B cell (primary cell): Measurements from ENCODE around the gene ADAMTS2.

ENCODE experiments used
- EZH2 ChIP-seq: IDR thresholded peaks from 2 replicates; pipeline ENCODE4 v1.6.1; 2012; ENCODE audit warnings: borderline replicate concordance, low read depth, mild to moderate bottlenecking, moderate library complexity, low read length; ENCODE audit not compliant: insufficient read depth, poor library complexity, severe bottlenecking
- TF ChIP-seq, protein P1 (sequence below): fragments of 200-600 bp; IDR thresholded peaks from one replicate; pipeline ENCODE4 v1.8.0; 2022; ENCODE audit warnings: antibody characterized with exemption, mild to moderate bottlenecking

DNA sequence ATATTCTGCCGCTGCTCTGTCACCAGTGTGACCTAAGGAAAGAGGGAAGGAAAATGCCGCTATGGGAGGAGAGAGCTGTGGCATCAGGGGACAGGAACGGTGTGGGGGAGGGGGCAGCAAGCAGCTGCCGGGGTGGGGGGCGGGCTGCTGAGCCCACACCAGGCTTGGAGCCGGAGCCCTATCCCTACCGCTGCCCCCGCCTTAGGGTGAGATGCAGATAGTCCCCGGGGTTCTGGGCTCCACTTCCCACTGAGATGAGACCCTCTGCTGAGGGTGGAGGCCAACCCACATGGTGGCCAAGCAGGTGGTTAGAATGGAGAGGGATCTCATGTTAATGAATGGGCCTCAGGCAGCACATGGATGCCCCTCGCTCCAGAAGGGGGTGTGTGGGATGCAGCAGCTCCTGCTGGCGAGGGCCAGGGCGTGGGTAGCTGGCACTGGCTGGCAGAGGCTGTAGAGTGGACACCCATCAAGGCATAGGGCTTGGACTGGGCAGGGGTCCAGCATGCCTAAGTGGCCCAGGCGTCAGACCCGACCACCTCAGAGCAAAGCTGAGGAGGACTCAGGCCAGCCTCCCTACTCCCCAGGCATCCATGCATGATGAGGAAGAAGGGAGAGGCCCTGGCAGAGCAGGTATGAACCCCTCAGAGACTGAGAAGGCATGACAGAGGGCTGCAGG, 153.6 kb downstream of the ADAMTS2 start:
- TF ChIP-seq, protein P1, sequence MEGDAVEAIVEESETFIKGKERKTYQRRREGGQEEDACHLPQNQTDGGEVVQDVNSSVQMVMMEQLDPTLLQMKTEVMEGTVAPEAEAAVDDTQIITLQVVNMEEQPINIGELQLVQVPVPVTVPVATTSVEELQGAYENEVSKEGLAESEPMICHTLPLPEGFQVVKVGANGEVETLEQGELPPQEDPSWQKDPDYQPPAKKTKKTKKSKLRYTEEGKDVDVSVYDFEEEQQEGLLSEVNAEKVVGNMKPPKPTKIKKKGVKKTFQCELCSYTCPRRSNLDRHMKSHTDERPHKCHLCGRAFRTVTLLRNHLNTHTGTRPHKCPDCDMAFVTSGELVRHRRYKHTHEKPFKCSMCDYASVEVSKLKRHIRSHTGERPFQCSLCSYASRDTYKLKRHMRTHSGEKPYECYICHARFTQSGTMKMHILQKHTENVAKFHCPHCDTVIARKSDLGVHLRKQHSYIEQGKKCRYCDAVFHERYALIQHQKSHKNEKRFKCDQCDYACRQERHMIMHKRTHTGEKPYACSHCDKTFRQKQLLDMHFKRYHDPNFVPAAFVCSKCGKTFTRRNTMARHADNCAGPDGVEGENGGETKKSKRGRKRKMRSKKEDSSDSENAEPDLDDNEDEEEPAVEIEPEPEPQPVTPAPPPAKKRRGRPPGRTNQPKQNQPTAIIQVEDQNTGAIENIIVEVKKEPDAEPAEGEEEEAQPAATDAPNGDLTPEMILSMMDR: no peak
- no peak for TF ChIP-seq EZH2
